ENCODE data around the gene PLS1.
"Not testable (repeated sequence)": the region's sequence is repeated elsewhere in the genome, so short reads cannot be mapped to it uniquely, and the experiment has no call there.

PLS1 gene

DNA sequence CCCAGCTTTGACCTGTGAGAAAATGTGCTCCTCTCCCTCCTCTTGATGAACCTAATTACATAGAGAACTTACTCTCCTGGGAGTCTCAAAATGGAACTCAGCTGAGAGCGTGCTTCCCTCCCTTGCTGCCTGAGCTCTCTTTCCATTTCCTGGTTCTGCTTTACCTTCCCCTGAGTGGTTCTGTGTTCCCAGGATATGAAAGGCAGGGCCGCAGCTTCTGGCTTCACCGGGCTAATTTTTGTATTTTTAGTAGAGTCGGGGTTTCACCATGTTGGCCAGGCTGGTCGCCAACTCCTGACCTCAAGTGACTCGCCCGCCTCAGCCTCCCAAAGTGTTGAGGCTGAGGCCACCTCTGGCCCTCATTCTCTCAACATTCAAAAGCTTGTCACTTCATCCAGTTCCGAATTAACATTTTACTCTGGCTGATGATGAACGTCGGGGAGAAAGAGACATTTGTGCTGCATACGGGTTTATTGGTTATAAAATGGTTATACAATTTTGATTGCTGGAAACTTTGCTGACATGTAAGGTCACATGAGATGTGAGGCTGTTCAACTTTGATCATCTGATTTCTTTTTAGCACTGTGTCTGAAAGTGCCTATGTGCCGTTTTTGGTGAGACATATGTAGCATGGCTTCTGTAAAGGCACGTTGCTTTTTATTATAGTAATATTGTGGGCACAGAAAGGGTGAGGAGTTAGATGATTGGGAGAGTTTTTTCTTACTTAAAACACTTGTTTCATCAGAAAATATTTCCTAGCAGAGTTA lies 6.6 kb downstream of the PLS1 start:
- Histone ChIP-seq H3K79me2 (ENCODE audit: insufficient read depth, low read length) (peaks cover 17% of the 10 kb centered on the region), H4K20me1 (ENCODE audit: insufficient read depth, low read length) (no peaks in the 10 kb centered on the region; the same call in 1 of the 2 replicates), H3K9me3 (ENCODE audit: insufficient read depth, low read length, severe bottlenecking) (no peaks in the 10 kb centered on the region), H3K27me3 (ENCODE audit: insufficient read depth, low read length, poor library complexity) (no peaks in the 10 kb centered on the region), H3K4me2 (ENCODE audit: insufficient read depth, low read length) (no peak overlapping the region), H3K9ac (ENCODE audit: low read depth, low read length) (no peak overlapping the region), H3K4me1 (ENCODE audit: insufficient read depth, low read length) (peaks cover 15% of the 10 kb centered on the region), H2AFZ (ENCODE audit: low read depth, low read length) (no peak overlapping the region), H3K27ac (ENCODE audit: low read length) (no peak overlapping the region), H3K4me3 (ENCODE audit: low read depth in 1 of 2, low read length in 2 of 2) (no peak overlapping the region), H3K36me3 (ENCODE audit: insufficient read depth, low read length) (0 out of 2 replicates have a peak, but pooled peaks cover 4% of the 10 kb centered on the region)
- TF ChIP-seq EZH2 (IDR thresholded peaks at IDR 0.05; ENCODE audit: borderline replicate concordance, low read depth, low read length, severe bottlenecking) = no peak
- TF ChIP-seq, protein P1, sequence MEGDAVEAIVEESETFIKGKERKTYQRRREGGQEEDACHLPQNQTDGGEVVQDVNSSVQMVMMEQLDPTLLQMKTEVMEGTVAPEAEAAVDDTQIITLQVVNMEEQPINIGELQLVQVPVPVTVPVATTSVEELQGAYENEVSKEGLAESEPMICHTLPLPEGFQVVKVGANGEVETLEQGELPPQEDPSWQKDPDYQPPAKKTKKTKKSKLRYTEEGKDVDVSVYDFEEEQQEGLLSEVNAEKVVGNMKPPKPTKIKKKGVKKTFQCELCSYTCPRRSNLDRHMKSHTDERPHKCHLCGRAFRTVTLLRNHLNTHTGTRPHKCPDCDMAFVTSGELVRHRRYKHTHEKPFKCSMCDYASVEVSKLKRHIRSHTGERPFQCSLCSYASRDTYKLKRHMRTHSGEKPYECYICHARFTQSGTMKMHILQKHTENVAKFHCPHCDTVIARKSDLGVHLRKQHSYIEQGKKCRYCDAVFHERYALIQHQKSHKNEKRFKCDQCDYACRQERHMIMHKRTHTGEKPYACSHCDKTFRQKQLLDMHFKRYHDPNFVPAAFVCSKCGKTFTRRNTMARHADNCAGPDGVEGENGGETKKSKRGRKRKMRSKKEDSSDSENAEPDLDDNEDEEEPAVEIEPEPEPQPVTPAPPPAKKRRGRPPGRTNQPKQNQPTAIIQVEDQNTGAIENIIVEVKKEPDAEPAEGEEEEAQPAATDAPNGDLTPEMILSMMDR (IDR thresholded peaks at IDR 0.05; ENCODE audit: borderline replicate concordance, extremely low read depth, low read length, poor library complexity, severe bottlenecking) = no peak
- no peak for ATAC-seq (ENCODE audit: insufficient read depth, low read depth)
- DNase-seq = no peak

DNA sequence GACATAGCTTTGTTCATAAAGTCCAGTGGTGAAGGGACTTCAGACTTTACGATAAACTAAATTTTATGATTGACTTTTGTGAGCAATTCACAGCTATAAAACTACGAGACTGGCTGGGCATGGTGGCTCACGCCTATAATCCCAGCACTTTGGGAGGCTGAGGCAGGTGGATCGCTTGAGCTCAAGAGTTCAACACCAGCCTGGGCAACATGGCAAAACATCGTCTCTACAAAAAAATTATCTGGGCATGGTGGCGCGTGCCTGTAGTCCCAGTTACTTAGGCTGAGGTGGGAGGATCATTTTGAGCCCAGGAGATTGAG lies 7.2 kb downstream of the PLS1 start:
- not testable (repeated sequence) for DNase-seq; H3K36me3 ChIP-seq (ENCODE audit: insufficient read depth, low read length); H2AFZ ChIP-seq (ENCODE audit: low read depth, low read length); H3K4me2 ChIP-seq (ENCODE audit: insufficient read depth, low read length); H3K27ac ChIP-seq (ENCODE audit: low read length); H3K9ac ChIP-seq (ENCODE audit: low read depth, low read length); H4K20me1 ChIP-seq (ENCODE audit: insufficient read depth, low read length); H3K4me3 ChIP-seq (ENCODE audit: low read depth in 1 of 2, low read length in 2 of 2); H3K27me3 ChIP-seq (ENCODE audit: insufficient read depth, low read length, poor library complexity); H3K4me1 ChIP-seq (ENCODE audit: insufficient read depth, low read length); H3K9me3 ChIP-seq (ENCODE audit: insufficient read depth, low read length, severe bottlenecking); ATAC-seq (ENCODE audit: insufficient read depth, low read depth)
- peaks cover 15% of the 10 kb centered on the region for H3K79me2 ChIP-seq (ENCODE audit: insufficient read depth, low read length)

DNA sequence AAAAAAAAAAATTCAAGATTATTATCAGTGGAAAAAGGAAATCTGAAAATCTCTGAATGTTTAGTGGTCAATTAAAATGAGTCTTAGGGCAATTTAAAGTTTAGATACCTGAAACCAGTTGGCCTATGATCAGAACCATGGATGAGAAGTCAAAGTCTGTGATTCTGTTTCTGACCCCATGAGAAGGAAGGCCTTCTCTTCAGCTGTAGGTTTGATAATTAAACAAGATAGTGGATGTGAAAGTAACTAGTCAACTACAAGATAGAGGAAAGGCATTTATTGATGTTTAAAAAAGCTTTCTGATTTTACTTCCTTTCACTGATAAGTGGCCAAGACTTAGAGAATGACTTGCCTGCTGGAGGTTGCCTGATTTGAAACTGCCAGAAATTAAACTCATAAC lies 8.7 kb downstream of the PLS1 start:
- no peak overlapping the region for H3K4me2 ChIP-seq (ENCODE audit: insufficient read depth, low read length)
- H2AFZ ChIP-seq (ENCODE audit: low read depth, low read length) = no peak overlapping the region
- ATAC-seq (ENCODE audit: insufficient read depth, low read depth) (no peak), DNase-seq (no peak)
- no peaks in the 10 kb centered on the region; the same call in 1 of the 2 replicates for H4K20me1 ChIP-seq (ENCODE audit: insufficient read depth, low read length)
- H3K36me3 ChIP-seq (ENCODE audit: insufficient read depth, low read length) = 0 out of 2 replicates have a peak, but pooled peaks cover 2% of the 10 kb centered on the region
- no peaks in the 10 kb centered on the region for H3K9me3 ChIP-seq (ENCODE audit: insufficient read depth, low read length, severe bottlenecking)
- no peak overlapping the region for H3K27ac ChIP-seq (ENCODE audit: low read length)
- no peak overlapping the region for H3K9ac ChIP-seq (ENCODE audit: low read depth, low read length)
- no peak overlapping the region for H3K4me3 ChIP-seq (ENCODE audit: low read depth in 1 of 2, low read length in 2 of 2)
- H3K27me3 ChIP-seq (ENCODE audit: insufficient read depth, low read length, poor library complexity) = no peaks in the 10 kb centered on the region
- peaks cover 14% of the 10 kb centered on the region for H3K79me2 ChIP-seq (ENCODE audit: insufficient read depth, low read length)
- TF ChIP-seq, protein P1 (IDR thresholded peaks at IDR 0.05; ENCODE audit: borderline replicate concordance, extremely low read depth, low read length, poor library complexity, severe bottlenecking) = no peak
- no peak for TF ChIP-seq EZH2 (IDR thresholded peaks at IDR 0.05; ENCODE audit: borderline replicate concordance, low read depth, low read length, severe bottlenecking)
- peaks cover 7% of the 10 kb centered on the region for H3K4me1 ChIP-seq (ENCODE audit: insufficient read depth, low read length)

DNA sequence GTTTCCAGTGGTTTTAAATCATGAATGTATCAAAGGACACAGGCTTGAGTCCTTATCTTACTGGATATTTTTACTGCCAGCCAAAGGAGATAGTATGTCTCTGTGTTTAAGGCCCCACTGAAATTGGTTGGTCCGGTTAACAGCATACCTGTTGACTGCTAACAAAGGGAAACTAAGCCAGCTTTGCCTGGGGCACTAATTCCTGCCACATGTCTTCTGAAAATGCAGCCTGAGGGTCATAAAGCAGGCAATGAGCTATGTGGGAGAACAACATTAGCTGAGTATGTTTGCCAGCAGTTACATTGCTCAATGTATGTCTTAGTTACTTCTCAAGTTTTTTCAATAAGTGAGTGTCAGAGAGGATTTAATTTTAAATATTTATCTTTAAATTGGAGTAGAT lies 12.4 kb downstream of the PLS1 start:
- H3K79me2 ChIP-seq (ENCODE audit: insufficient read depth, low read length) = peaks cover 5% of the 10 kb centered on the region; the same call in 1 of the 2 replicates
- peaks cover 2% of the 10 kb centered on the region; the same call in 1 of the 2 replicates for H3K4me1 ChIP-seq (ENCODE audit: insufficient read depth, low read length)
- H3K27ac ChIP-seq (ENCODE audit: low read length) = no peak overlapping the region
- no peaks in the 10 kb centered on the region for H3K9me3 ChIP-seq (ENCODE audit: insufficient read depth, low read length, severe bottlenecking)
- TF ChIP-seq, protein P1 (IDR thresholded peaks at IDR 0.05; ENCODE audit: borderline replicate concordance, extremely low read depth, low read length, poor library complexity, severe bottlenecking) = no peak
- no peaks in the 10 kb centered on the region for H3K36me3 ChIP-seq (ENCODE audit: insufficient read depth, low read length)
- no peak overlapping the region for H2AFZ ChIP-seq (ENCODE audit: low read depth, low read length)
- no peaks in the 10 kb centered on the region for H3K27me3 ChIP-seq (ENCODE audit: insufficient read depth, low read length, poor library complexity)
- H3K9ac ChIP-seq (ENCODE audit: low read depth, low read length) = no peak overlapping the region
- ATAC-seq (ENCODE audit: insufficient read depth, low read depth) (no peak), DNase-seq (no peak)
- H3K4me3 ChIP-seq (ENCODE audit: low read depth in 1 of 2, low read length in 2 of 2) = no peak overlapping the region
- H3K4me2 ChIP-seq (ENCODE audit: insufficient read depth, low read length) = no peak overlapping the region
- H4K20me1 ChIP-seq (ENCODE audit: insufficient read depth, low read length) = no peaks in the 10 kb centered on the region
